ENCODE results near the gene TOM1L2.

Gene TOM1L2

GRCh38 chr17:17844500-17844899 lies 127.7 kb downstream of the TOM1L2 start:
- DNase-seq, result no peak

- DNase-seq, result no peak
Measured at GRCh38 chr17:17844079-17844478, 128.1 kb downstream of the TOM1L2 start.

- DNase-seq, result no peak
Measured at GRCh38 chr17:17843096-17843495, 129.1 kb downstream of the TOM1L2 start.

- no peak for DNase-seq
Measured at GRCh38 chr17:17842111-17842876, 129.9 kb downstream of the TOM1L2 start.

- peak; percentile 28 for DNase-seq
Measured at GRCh38 chr17:17841601-17842025, 130.6 kb downstream of the TOM1L2 start.

GRCh38 chr17:17840751-17841591 lies 131.2 kb downstream of the TOM1L2 start:
- no peak for DNase-seq

GRCh38 chr17:17839791-17840707 lies 132.2 kb downstream of the TOM1L2 start:
- peak; percentile 55 for DNase-seq

- no peak for DNase-seq
Measured at GRCh38 chr17:17837966-17838962, 133.9 kb downstream of the TOM1L2 start.

GRCh38 chr17:17837380-17837821 lies 134.8 kb downstream of the TOM1L2 start:
- DNase-seq, result no peak

- no peak for DNase-seq
Measured at GRCh38 chr17:17836818-17837379, 135.3 kb downstream of the TOM1L2 start, which contains the start of gene SREBF1. Gene SREBF1 (minus strand): TSS chr17:17836986. CDS start chr17:17836817, 169 bp downstream.

- peak; percentile 93 for DNase-seq
Measured at GRCh38 chr17:17836250-17836817, 135.9 kb downstream of the TOM1L2 start.

- no peak for DNase-seq
Measured at GRCh38 chr17:17835415-17836249, 136.6 kb downstream of the TOM1L2 start.

GRCh38 chr17:17834974-17835373 lies 137.2 kb downstream of the TOM1L2 start:
- no peak for DNase-seq

GRCh38 chr17:17833658-17834357 lies 138.4 kb downstream of the TOM1L2 start:
- DNase-seq, result no peak

- no peak for DNase-seq
Measured at GRCh38 chr17:17832032-17832363, 140.2 kb downstream of the TOM1L2 start.

- DNase-seq, result no peak
Measured at GRCh38 chr17:17831208-17832031, 140.8 kb downstream of the TOM1L2 start.

- DNase-seq, result no peak
Measured at GRCh38 chr17:17830740-17831207, 141.4 kb downstream of the TOM1L2 start.

GRCh38 chr17:17830269-17830567 lies 142.0 kb downstream of the TOM1L2 start:
- DNase-seq, result no peak

Measured in NCI-H1092 (cell line).